Left forelimb (tissue), 1 donor: ENCODE measurements around the gene ERCC6L2.

Source experiments
- DNase-seq: peaks from one replicate; pipeline ENCODE4 v3.0.0-alpha.2; 2018; ENCODE audit warnings: low spot score

Gene ERCC6L2

GRCh38 chr9:95980262-95981125 lies 105.0 kb downstream of the ERCC6L2 start:
- DNase-seq: no peak

GRCh38 chr9:95981761-95982390 lies 106.4 kb downstream of the ERCC6L2 start:
- DNase-seq: no peak

DNA sequence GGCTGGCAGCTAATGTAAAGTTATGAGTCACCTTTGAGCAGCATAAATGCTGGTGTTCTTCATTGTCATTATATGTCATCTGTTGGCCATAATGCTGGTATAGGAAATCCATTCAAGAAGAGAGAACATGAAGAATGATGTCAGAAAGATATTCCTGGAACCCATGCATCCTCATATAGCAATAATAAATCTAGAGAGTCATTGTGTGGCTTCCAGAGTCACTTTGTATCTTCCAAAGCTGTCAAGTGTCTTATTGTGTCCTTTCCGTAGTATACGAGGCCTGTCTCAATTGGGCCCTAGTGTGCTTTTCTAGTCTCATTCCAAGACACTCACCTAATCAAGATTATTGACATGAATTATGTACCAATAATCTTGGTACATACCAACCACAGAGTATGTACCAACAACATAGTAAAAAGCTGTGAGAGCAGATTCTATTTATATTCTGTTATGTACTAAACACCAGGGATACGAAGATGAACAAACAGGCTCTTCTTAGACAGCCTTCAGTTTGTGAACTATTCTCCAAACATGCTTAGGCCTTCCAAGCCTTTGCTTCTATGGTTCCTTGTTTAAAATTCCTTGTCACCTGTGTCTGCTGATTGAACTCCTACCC lies 110.1 kb downstream of the ERCC6L2 start:
- DNase-seq: no peak

DNA sequence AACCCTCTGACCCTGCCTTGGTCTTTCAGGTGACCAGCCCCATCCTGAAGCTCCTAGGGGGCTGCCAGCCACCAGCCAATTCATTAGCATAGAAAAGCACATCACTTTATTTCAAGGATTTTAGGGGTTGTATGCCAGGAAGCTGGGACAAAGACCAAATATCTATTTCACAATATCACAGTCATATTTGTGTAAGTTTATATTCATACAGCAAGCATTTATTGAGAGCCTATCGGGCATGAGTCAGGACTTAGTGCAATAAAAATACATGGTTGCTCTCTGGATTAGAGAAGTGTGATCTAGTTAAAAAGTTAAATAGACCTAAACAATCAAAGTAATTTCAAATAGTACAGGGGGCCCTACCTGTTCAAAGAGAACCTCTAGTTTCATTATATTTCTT lies 113.8 kb downstream of the ERCC6L2 start:
- no peak for DNase-seq

GRCh38 chr9:95991326-95991725 lies 115.8 kb downstream of the ERCC6L2 start:
- no peak for DNase-seq

DNA sequence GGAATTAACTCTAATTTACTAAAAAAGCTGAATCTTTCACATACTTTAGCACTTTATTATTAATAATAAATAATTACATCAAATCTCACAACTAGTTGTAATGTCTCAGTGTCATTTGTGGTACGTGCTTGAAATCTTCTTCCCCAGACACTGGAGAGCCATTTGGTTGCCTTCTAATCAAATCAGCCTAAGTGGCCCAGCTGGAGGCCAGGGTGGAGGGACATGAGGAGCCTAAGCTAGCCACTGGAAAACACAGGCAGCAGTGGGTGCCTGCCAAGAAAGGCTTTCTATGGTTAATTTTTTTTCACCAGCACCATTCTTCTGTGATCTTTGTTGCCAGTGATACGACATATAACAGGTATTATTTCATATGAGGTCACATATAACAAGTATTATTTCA lies 117.0 kb downstream of the ERCC6L2 start:
- DNase-seq: no peak

- no peak for DNase-seq
Measured at GRCh38 chr9:95993337-95993736, 117.8 kb downstream of the ERCC6L2 start.

- no peak for DNase-seq
Measured at GRCh38 chr9:95999390-95999789, 123.9 kb downstream of the ERCC6L2 start.

DNA sequence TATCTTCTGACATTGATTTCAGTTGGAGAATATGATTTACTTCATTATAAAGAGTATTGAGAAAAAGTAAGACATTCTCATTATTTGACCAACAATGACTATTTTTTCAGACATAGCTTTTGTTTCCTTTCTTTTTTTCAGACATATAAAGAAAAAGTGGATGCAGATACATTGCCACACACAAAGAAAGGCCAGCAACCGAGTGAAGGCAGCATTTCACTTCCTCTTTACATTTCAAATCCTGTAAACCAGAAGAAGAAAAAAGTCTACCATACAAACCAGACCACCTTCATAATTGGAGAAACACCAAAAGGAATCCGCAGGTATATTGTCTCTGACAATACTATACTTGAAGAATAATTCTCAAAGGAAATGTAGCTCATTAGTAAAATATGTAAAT lies 128.9 kb downstream of the ERCC6L2 start:
- DNase-seq: no peak

GRCh38 chr9:96006296-96006879 lies 130.9 kb downstream of the ERCC6L2 start:
- no peak for DNase-seq

DNA sequence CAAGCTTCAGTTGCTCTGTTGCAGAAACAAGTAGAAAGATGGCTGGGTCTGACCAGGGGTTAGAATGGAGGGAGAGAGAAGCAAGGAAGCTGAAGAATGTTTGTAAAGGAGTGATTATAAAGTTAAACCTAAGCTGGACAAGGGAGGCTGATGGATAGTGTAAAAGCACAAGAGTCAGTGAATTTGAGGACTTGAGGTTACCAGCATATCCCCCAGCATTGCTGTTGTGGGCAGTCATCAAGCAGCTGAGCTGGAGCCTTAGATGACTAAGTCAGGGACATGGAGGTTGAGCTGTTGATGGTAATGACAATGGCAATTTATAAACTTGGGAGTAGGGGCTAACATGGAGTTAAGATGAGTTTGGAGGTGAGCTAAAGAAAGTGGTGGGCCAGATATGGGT lies 131.5 kb downstream of the ERCC6L2 start:
- no peak for DNase-seq

- DNase-seq: no peak
Measured at GRCh38 chr9:96008502-96009222, 133.2 kb downstream of the ERCC6L2 start.

DNA sequence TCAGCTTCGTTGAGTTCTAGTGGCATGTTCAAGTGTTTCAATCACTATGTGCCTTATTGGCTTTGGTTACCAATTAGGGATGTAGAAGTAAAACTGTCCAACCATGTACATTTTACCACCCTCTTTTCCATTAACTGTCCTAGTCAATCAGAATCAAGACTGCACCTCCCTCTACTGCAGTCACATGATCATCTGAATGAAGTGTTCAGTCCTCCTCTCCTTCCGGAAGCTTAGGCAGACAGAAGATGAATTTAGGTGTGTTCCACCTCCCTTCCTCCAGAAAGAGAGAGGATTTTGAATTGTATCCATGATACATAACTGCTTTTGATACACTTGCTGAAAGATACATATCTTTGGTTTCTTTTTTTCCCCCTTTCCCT lies 133.7 kb downstream of the ERCC6L2 start:
- no peak for DNase-seq

GRCh38 chr9:96009690-96010472 lies 134.4 kb downstream of the ERCC6L2 start:
- no peak for DNase-seq

DNA sequence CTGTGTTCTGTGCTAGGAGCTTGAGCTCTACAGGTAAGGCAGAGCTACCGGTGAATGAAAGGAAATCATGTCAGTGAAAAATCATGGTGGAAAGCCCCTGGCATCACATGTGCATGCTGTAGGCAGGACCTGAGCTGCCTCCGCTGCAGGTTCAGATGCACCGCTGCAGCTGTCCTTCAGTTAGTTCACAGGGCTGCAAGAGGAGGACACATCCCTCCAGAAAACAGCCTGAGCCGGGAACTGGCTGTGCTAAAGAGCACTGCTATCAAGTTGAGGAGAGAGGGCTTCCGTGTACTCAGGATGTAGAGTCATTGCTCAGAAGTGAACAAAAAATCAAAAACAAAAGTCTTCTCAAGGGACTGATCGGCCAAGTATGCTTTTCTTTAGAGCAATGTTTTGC lies 138.6 kb downstream of the ERCC6L2 start:
- DNase-seq: no peak

DNA sequence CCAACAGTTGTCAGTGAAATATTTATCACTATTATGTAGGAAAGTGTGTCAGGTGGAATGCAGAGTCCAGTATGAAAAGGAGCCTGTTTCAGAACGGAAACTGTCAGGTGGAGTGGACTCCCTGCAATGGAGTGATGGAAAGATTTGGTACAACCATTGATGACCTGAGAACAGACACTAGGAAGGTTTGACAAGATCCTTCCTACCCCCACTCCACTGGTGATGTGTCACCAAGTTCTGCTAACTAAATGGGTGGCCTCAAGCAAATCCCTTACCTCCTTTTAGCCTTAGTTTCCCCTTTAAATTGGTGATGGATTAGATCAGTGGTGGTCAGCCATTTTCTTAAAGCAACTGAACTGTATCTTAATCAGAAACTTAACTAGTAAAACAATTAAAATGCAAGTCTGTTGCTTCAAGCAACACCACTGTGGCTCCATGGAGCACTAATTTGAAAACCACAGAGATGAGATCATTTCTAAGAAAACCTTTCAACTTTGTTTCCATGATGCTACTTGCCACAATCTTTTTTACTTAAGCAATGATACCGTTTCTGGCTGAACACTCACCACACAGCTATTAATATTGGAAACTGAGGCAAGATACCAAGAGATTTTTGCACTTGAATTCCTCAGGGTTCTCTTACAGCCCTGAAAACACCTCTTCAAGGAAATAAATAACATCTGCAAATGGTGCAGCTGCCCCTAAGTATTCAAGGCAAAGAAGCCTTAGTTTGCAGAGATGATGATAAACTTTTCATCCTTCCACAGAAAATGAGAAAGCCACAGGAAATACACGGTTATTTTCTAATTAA lies 140.6 kb downstream of the ERCC6L2 start:
- no peak for DNase-seq
